Central memory CD8-positive, alpha-beta T cell (primary cell): ENCODE results near the gene LILRB4.
"Not testable (repeated sequence)": the region's sequence is repeated elsewhere in the genome, so short reads cannot be mapped to it uniquely, and the experiment has no call there.

ENCODE experiments used
- ATAC-seq: fragments of 150-1000 bp; cut with Tn5 transposase; replicated peaks from 2 replicates; pipeline ENCODE4 v1.10.0; 2022; ENCODE audit warnings: mild to moderate bottlenecking, moderate FRiP score, moderate number of reproducible peaks; ENCODE audit not compliant: poor library complexity, severe bottlenecking; ENCODE audit errors: extremely low read depth
- DNase-seq, 2 donors: peaks; one replicate each; pipeline ENCODE4 v3.0.0; 2021; ENCODE audit warnings: low spot score in 2 of 2
- H3K27ac Mint-ChIP-seq: one replicate; pipeline ENCODE4 v1.8.0; 2022; ENCODE audit warnings: low read depth, mild to moderate bottlenecking, moderate library complexity, mixed read lengths
- H3K27me3 Mint-ChIP-seq: one replicate; pipeline ENCODE4 v1.8.0; 2022; ENCODE audit warnings: mixed read lengths
- H3K36me3 Mint-ChIP-seq: one replicate; pipeline ENCODE4 v1.8.0; 2022; ENCODE audit warnings: mild to moderate bottlenecking, moderate library complexity, mixed read lengths; ENCODE audit not compliant: insufficient read depth
- H3K4me1 Mint-ChIP-seq: one replicate; pipeline ENCODE4 v1.8.0; 2022; ENCODE audit warnings: mixed read lengths
- H3K4me3 Mint-ChIP-seq: one replicate; pipeline ENCODE4 v1.8.0; 2022; ENCODE audit warnings: mild to moderate bottlenecking, moderate library complexity, mixed read lengths
- H3K9me3 Mint-ChIP-seq: one replicate; pipeline ENCODE4 v1.8.0; 2022; ENCODE audit warnings: mixed read lengths

Gene LILRB4

DNA sequence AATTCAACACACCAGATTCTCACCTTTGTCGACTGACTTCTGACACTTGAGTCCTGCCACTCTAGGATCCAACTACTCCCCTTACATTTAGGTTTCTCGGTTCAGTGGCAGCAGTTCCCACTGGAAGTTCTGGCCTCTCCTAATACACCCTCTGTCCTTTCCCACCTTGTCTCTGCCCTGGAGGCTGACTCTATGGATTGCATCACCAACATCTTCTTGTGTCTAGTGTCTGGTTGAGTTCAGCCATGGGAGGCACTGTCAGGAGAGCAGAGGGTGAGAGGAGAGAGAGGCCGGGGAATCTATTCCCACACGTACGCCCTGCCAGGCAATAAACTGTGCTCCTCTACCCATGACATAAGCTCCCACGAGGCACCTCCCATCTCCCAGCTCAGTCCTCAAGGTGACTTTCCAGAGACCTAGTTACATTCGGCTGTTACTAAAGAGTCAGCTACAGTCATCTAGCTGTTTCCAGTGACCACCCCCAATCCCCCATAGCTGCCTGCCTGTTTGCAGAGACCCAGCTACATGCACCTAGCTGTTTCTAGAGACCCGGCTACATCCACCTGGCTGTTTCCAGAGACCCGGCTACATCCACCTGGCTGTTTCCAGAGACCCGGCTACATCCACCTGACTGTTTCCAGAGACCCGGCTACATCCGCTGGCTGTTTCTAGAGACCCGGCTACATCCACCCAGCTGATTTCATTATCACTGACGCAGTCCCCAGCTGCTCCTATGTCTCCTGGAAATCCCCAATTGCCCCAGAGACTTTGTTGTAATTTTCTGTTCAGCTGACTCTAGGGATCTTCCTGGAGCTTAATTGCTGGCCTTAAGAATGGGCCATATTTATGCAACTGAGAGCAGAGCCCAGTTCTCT, 8.1 kb upstream of the LILRB4 start:
- no peak overlapping the region for H3K27ac Mint-ChIP-seq
- H3K4me3 Mint-ChIP-seq: no peak overlapping the region
- peaks cover 26% of the 10 kb centered on the region for H3K27me3 Mint-ChIP-seq
- H3K9me3 Mint-ChIP-seq: no peaks in the 10 kb centered on the region
- ATAC-seq: no peak
- H3K36me3 Mint-ChIP-seq: no peaks in the 10 kb centered on the region
- DNase-seq: no peak
- no peaks in the 10 kb centered on the region for H3K4me1 Mint-ChIP-seq

DNA sequence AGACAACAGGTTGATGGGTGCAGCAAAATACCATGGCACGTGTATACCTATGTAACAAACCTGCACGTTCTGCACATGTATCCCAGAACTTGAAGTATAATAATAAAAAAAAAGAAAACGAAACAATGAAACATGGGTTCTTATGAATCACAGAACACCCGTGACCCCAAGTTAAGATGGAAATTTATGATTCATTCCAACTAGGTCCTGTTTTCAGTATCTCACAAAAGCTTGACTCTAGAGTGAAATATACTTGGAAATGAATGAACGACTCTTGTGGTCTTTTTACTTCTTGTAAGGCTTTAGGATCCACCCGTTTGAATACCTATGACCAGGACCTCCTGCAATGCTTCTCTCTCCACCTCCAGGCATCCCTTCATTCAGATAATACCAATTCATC, 3.5 kb upstream of the LILRB4 start:
- Mint-ChIP-seq H3K9me3 (no peaks in the 10 kb centered on the region), H3K27me3 (peaks cover 60% of the 10 kb centered on the region), H3K36me3 (no peaks in the 10 kb centered on the region), H3K4me3 (no peak overlapping the region), H3K4me1 (no peaks in the 10 kb centered on the region), H3K27ac (no peak overlapping the region)
- DNase-seq (no peak), ATAC-seq (no peak)

DNA sequence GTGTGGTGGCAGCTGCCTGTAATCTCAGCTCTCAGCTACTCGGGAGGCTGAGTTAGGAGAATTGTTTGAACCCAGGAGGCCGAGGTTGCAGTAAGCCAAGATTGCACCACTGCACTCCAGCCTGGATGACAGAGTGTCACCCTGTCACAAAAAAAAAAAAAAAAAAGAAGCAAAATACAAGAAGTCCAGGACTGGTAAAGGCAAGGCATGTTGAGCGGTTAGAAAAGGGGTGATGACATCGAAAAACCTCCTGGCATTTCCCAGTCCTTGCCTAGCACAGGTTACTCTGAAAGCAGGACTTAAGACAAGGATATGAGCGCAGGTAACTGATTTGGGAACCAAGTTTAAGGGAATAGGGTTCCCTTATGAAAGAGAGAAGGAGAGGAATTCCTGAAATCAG, 2.5 kb upstream of the LILRB4 start:
- Mint-ChIP-seq H3K36me3 (no peaks in the 10 kb centered on the region), H3K4me1 (no peaks in the 10 kb centered on the region), H3K4me3 (no peak overlapping the region), H3K27me3 (peaks cover 69% of the 10 kb centered on the region), H3K27ac (no peak overlapping the region), H3K9me3 (no peaks in the 10 kb centered on the region)
- DNase-seq: no peak
- no peak for ATAC-seq

DNA sequence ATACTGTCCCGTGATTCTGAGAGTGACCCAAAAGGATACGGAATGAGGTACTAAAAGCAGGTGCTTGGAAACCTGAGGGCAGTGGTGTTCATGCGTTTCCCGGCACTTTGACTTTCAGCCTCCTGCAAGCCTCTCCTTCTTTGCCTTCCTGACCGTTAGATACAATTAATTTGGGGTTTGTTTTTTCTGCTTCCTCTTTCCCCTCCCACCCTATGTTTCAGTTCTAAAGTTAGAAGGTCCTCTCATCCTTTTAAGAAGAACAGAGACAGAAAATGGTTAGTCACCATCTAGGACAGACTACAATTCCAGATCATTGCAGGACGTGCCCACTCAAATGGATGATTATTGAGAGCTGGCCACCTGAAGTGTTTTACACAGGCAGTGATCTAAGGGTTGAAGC, 1.8 kb upstream of the LILRB4 start:
- Mint-ChIP-seq H3K36me3 (no peaks in the 10 kb centered on the region), H3K27me3 (peaks cover 73% of the 10 kb centered on the region), H3K4me3 (no peak overlapping the region), H3K4me1 (no peaks in the 10 kb centered on the region), H3K9me3 (no peaks in the 10 kb centered on the region), H3K27ac (no peak overlapping the region)
- DNase-seq (no peak), ATAC-seq (no peak)

DNA sequence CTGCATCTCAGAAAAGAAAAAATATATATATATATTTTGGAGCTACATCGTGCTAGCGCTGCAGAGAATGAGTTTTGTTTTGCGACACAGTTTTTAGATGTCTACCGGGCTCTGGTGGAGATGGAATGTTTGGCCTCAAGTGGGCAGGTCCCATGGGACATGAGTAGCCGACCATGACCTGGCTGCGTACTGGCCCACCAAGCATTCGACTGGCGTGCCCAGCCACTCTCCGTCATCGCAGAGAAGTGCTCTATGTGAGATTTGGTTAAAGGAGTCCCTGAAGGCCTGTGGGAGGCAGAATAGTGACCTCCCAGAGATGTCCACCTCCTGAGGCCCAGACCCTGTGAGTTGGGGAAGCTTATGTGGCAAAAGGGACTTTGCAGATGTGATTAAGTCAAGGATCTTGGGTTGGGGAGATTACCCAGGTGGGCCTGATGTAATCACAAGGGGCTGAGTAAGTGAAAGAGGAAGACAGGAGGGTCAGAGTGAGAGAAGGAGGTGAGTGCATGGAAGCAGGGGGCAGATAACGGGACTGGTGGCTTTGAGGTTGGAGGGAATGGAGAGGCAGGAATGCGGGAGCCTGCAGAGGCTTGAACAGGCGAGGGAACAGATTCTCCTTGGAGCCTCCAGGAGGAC, 821 bp upstream of the LILRB4 start:
- Mint-ChIP-seq H3K4me1 (no peaks in the 10 kb centered on the region), H3K9me3 (no peaks in the 10 kb centered on the region), H3K4me3 (no peak overlapping the region), H3K36me3 (no peaks in the 10 kb centered on the region), H3K27ac (peak overlapping the region; percentile 10), H3K27me3 (peaks cover 71% of the 10 kb centered on the region)
- DNase-seq: no peak
- no peak for ATAC-seq

DNA sequence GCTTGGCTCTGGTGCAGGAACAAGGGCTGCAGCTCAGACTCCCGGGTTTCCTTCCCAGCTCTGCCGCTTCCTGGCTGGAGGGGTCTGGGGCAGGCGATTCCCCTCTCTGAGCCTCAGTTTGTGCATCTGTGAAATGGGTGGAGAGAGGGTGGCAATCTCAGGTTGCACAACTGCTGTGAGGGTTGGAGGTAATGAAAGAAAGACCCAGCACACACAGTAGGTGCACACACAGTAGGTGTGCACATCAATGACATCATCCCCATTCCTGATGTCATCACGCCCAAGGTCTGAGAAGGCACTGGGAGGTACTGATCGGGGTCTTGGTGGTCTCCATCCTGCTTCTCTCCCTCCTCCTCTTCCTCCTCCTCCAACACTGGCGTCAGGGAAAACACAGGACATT, 2.7 kb downstream of the LILRB4 start:
- H3K4me3 Mint-ChIP-seq: no peak overlapping the region
- no peak overlapping the region for H3K27ac Mint-ChIP-seq
- no peaks in the 10 kb centered on the region for H3K4me1 Mint-ChIP-seq
- no peak for DNase-seq
- no peaks in the 10 kb centered on the region for H3K36me3 Mint-ChIP-seq
- H3K27me3 Mint-ChIP-seq: peaks cover 48% of the 10 kb centered on the region
- no peak for ATAC-seq
- no peaks in the 10 kb centered on the region for H3K9me3 Mint-ChIP-seq

DNA sequence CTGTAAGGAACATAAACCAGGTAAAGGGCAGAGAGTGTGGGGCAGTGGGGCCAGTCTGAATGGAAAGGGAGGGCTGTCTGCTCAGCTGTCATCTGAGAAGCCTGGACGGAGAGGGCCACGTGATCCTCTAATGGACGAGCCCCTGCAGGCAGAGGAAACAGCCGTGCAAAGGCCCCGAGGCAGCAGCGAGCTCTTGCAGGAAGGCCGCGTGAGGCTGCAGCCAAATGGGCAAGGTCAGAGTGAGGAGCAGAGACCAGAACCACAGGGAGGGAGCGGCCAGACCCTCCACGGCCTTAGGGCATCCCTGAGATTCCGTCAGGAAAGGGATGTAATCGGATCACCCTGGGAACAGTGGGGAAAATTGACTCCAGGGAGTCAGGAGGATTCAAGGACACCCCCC, 4.4 kb downstream of the LILRB4 start:
- H3K4me1 Mint-ChIP-seq: no peaks in the 10 kb centered on the region
- no peak for DNase-seq
- no peak overlapping the region for H3K27ac Mint-ChIP-seq
- no peak overlapping the region for H3K4me3 Mint-ChIP-seq
- H3K9me3 Mint-ChIP-seq: no peaks in the 10 kb centered on the region
- peaks cover 49% of the 10 kb centered on the region for H3K27me3 Mint-ChIP-seq
- H3K36me3 Mint-ChIP-seq: no peaks in the 10 kb centered on the region
- ATAC-seq: no peak

DNA sequence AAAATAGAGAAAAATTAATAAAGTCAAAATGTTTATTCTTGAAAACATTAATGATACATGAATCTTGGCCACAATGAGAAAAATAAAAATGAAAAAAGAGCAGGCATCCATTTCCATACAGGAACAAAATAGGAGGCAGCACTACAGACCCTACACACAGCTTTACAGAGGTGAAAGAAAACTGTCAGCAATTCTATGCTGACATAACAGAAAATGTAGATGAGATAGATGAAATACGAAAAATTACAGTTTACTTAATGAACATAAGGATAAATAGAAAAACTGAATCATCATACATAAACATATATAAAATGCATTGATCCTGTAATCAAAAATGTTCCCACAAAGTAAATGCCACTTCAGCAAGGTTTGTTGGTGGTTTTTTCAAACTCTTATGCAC, 5.6 kb downstream of the LILRB4 start:
- Mint-ChIP-seq H3K9me3 (no peaks in the 10 kb centered on the region), H3K36me3 (no peaks in the 10 kb centered on the region), H3K27ac (no peak overlapping the region), H3K4me3 (no peak overlapping the region), H3K4me1 (no peaks in the 10 kb centered on the region), H3K27me3 (peaks cover 48% of the 10 kb centered on the region)
- DNase-seq (no peak), ATAC-seq (no peak)

DNA sequence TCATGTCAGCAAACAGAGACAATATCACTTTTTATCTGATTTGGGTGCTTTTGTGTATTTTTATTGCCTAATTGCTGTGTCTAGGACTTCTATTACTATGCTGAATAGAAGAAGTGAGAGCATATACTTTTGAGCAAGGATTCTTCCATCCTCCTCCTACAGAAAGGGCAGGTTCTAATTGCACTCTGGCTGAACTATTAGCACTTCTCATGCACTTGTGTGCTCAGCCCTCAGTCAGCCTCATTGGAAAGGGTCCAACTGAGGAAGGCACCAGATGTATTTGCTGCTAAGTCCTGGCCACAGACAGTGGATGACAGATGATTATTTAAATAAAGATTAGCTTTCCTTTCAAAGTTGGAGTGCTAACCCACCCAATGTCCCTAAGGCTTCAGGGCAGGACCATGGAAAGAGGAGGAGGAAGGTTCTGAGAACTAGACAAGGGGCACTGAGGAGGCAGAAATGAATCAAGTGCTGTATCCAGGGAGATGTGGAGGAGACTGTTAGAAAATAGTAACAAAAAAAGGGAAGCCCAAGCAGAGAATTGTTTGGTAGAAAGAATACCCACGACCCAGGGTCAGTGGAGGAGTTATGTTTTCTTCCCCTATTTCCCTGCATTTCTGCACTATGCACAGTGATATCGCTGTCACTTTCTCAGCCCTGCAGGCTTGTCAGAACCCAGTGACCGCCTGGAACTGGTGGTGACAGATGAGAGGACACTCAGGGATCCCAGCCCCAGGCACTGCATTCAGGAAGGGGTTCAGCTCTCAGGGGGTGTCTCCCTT, 8.0 kb downstream of the LILRB4 start:
- DNase-seq (no peak), ATAC-seq (no peak)
- peaks cover 2% of the 10 kb centered on the region for H3K36me3 Mint-ChIP-seq
- H3K4me1 Mint-ChIP-seq: no peaks in the 10 kb centered on the region
- H3K4me3 Mint-ChIP-seq: no peak overlapping the region
- peaks cover 31% of the 10 kb centered on the region for H3K27me3 Mint-ChIP-seq
- H3K27ac Mint-ChIP-seq: no peak overlapping the region
- H3K9me3 Mint-ChIP-seq: no peaks in the 10 kb centered on the region

DNA sequence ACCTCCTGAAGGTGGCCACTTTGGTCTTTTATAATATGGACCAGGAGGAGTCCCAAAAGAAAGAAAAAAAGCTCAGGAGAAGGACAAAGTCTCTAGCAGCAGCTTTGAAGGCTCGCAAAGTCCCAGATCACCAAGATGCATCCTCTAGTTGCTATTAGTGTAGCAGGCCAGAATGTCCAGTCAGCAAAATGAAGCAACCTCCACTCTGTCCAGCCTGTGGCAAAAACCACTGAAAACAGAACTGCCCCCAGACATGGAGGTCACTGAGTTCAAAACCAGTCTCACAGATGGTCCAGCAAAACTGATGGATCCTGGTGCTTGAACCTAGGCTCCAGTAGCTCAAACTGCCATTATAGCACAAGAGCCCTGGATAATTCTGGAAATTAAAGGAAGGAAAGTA, 10.4 kb downstream of the LILRB4 start:
- ATAC-seq: no peak
- peaks cover 2% of the 10 kb centered on the region for H3K36me3 Mint-ChIP-seq
- H3K4me3 Mint-ChIP-seq: no peak overlapping the region
- no peak overlapping the region for H3K27ac Mint-ChIP-seq
- no peaks in the 10 kb centered on the region for H3K4me1 Mint-ChIP-seq
- H3K9me3 Mint-ChIP-seq: no peaks in the 10 kb centered on the region
- no peak for DNase-seq
- peaks cover 37% of the 10 kb centered on the region for H3K27me3 Mint-ChIP-seq

DNA sequence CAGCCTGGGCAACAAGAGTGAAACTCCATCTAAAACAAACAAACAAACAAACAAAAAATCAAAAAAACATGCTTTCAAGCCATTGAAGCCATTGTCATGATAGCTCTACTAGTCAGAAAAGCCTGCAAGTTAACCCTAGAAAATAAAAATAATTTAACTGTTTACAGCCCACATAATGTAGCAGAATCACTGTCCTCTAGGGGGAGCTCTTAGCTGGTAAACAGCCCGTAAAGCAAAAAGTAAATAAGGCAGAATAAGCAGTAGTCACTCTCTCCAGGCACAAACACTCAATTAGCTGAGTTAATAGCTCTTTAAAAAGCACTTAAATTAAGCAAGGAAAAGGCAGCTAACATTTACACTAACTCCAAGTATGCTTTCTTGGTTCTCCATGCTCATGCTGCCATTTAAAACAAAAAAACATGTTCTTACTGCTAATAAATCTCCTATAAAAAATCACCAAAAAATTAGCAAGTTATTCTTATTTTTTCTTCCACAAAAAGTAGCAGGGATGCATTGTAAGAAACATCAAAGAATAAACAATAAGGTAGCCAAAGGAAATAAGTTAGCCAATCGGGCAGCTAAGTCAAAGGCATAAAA, 11.3 kb downstream of the LILRB4 start:
- Mint-ChIP-seq H3K27me3 (peaks cover 45% of the 10 kb centered on the region), H3K4me1 (no peaks in the 10 kb centered on the region), H3K4me3 (no peak overlapping the region), H3K9me3 (no peaks in the 10 kb centered on the region), H3K27ac (no peak overlapping the region), H3K36me3 (peaks cover 2% of the 10 kb centered on the region)
- ATAC-seq (no peak), DNase-seq (no peak)

DNA sequence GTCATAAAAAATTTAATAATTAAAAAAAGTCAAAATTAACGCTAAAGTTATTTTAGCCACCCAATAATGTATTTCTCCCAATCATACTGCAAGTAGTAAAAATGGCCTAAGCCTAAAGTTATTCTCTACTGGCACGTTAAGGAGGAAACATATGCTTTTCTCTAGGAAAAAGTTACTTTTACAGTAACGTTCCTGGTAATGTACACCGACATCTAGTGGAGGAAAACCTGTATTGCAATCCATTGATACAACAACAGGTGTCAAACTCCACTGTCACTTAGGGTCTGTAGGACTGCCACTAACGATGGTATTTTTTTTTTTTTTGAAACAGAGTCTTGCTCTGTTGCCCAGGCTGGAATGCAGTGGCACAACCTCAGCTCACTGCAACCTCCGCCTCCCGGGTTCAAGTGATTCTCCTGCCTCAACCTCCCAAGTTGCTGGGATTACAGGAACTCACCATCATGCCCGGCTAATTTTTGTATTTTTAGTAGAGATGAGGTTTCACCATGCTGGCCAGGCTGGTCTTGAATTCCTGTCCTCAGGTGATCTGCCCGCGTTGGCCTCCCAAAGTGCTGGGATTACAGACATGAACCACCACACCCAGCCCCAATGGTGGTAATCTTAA, 13.5 kb downstream of the LILRB4 start:
- H3K36me3 Mint-ChIP-seq, H3K27ac Mint-ChIP-seq, DNase-seq, H3K4me3 Mint-ChIP-seq, ATAC-seq, H3K4me1 Mint-ChIP-seq, H3K9me3 Mint-ChIP-seq: not testable (repeated sequence)
- H3K27me3 Mint-ChIP-seq: peaks cover 41% of the 10 kb centered on the region
